GM21381 (cell line): ENCODE data around the gene TEDC2.

Experiments
- ATAC-seq: cut with Tn5 transposase; IDR thresholded peaks from one replicate; pipeline ENCODE4 v1.9.1; 2021; ENCODE audit warnings: mild to moderate bottlenecking, moderate library complexity; ENCODE audit not compliant: unreplicated experiment

TEDC2 gene

GRCh38 chr16:2508722-2509400 lies 49.0 kb downstream of the TEDC2 start:
- no peak for ATAC-seq

DNA sequence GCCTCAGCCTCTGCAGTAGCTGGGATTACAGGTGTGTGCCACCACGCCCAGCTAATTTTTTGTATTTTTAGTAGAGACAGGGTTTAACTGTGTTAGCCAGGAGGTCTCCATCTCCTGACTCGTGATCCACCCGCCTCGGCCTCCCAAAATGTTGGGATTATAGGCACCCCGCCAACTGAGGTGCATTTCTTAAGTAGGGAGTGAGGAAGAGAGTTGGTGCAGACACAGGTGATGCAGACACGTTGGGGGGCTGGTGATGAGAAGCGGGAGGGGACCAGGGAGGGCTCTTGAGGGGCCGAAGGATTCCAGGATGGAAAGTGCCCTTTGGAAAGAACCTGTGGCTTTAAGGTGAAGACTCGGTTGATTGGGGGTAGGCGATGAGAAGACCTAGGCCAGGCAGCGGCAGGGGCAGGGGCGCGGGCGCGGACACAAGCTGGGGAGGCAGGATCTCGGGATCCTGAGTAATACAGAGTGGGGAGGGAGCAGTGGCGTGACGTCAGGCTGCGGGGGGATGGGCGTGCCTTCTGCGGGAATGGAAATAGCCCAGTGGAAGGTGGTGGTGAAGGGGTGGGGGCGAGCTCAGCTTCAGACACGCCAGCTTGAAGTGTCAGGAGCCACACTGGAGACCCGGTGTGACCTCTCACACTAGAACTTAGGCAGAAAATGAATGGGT lies 51.4 kb downstream of the TEDC2 start:
- ATAC-seq, result no peak

GRCh38 chr16:2511996-2512734 lies 52.3 kb downstream of the TEDC2 start:
- ATAC-seq, result no peak

GRCh38 chr16:2512735-2513404 lies 53.0 kb downstream of the TEDC2 start:
- no peak for ATAC-seq

DNA sequence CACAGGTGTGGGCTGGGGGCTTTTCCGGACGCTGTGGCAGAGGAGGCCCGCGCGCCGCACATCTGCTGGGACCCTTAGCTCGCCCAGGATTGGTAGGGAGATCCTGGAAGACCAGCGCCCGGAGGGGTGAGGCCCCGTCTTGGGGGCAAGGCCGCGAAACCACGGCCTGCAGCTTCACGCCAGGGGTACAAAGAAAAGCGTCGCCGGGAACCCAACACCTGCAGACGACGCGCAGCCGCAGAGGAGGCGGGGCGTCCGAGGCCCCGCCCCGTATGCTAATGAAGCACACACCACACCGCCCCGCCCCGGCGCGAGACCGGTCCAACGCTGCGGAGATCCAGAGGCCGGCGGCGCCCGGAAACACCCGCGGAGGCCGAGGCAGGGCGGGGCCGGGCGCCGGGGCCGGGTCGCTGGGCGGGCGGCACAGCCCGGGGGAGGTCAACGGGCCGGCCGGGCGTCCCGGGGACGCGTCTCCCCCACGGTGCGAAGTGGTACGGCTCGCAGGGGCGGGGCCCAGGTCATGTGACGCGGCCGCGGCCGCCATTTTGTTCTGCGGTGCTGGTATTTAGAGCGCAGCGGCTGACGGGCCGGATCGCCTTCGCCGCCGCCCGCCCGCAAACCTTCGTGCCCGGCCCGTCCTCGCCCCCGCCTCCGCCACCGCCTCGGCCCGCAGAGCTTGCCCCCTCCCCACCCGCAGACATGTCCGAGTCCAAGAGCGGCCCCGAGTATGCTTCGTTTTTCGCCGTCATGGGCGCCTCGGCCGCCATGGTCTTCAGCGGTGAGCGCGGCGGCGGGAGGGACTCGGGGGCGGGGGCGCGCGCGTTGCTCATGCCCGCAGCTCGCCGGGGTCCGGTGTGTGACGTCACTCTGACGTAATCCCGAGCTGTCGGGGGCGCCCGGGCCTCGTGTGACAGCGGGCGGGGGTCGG lies 53.8 kb downstream of the TEDC2 start, which contains the start of gene ATP6V0C:
Gene ATP6V0C (plus strand): TSS at position 548 of the 928 bp plus-strand sequence. CDS start 152 bp downstream, at position 700.
- ATAC-seq, result peak; percentile 65
